GM21367 (cell line): ENCODE data around the gene DERA.
"Not testable (repeated sequence)": the region's sequence is repeated elsewhere in the genome, so short reads cannot be mapped to it uniquely, and the experiment has no call there.

Experiments
- ATAC-seq: cut with Tn5 transposase; IDR thresholded peaks from one replicate; pipeline ENCODE4 v1.9.1; 2021; ENCODE audit not compliant: unreplicated experiment

Gene DERA

GRCh38 chr12:15956413-15957185 lies 45.5 kb downstream of the DERA start:
- no peak for ATAC-seq

GRCh38 chr12:15962760-15963159 lies 51.6 kb downstream of the DERA start:
- ATAC-seq, result no peak

- no peak for ATAC-seq
Observed at GRCh38 chr12:15963271-15963670, 52.1 kb downstream of the DERA start.

GRCh38 chr12:15966426-15966825 lies 55.3 kb downstream of the DERA start:
- no peak for ATAC-seq

GRCh38 chr12:15967053-15967452 lies 55.9 kb downstream of the DERA start:
- ATAC-seq, result not testable (repeated sequence)

- ATAC-seq, result no peak
Observed at GRCh38 chr12:15971211-15971610, 60.1 kb downstream of the DERA start.

- ATAC-seq, result no peak
Observed at GRCh38 chr12:15972894-15973293, 61.8 kb downstream of the DERA start.

- no peak for ATAC-seq
Observed at GRCh38 chr12:15977999-15978951, 67.1 kb downstream of the DERA start.

GRCh38 chr12:15979096-15980092 lies 68.3 kb downstream of the DERA start:
- peak; percentile 64 for ATAC-seq

GRCh38 chr12:15982071-15982470 lies 70.9 kb downstream of the DERA start:
- ATAC-seq, result no peak

- no peak for ATAC-seq
Observed at GRCh38 chr12:15982471-15982870, 71.3 kb downstream of the DERA start.

- no peak for ATAC-seq
Observed at GRCh38 chr12:15982921-15983320, 71.8 kb downstream of the DERA start.

GRCh38 chr12:15984097-15984800 lies 73.1 kb downstream of the DERA start:
- no peak for ATAC-seq

GRCh38 chr12:15984963-15985362 lies 73.8 kb downstream of the DERA start:
- no peak for ATAC-seq

- ATAC-seq, result no peak
Observed at GRCh38 chr12:15987696-15988095, 76.6 kb downstream of the DERA start.

GRCh38 chr12:15988983-15989755 lies 78.0 kb downstream of the DERA start:
- ATAC-seq, result no peak

- ATAC-seq, result no peak
Observed at GRCh38 chr12:15995801-15996200, 84.7 kb downstream of the DERA start.

GRCh38 chr12:15996254-15996653 lies 85.1 kb downstream of the DERA start:
- ATAC-seq, result no peak

GRCh38 chr12:15996948-15997347 lies 85.8 kb downstream of the DERA start:
- no peak for ATAC-seq
